GM12873 (cell line): Measurements from ENCODE around the gene PLPPR4.

ENCODE experiments used
- TF ChIP-seq, protein P1 (sequence below): IDR thresholded peaks from 2 replicates; pipeline ENCODE4 v1.5.1; 2012; ENCODE audit warnings: low read depth, mild to moderate bottlenecking, moderate library complexity, low read length, control low read depth; ENCODE audit not compliant: insufficient read depth; ENCODE audit errors: missing control alignments

Gene PLPPR4

GRCh38 chr1:99246152-99246551 is 18.1 kb upstream of the PLPPR4 start:
- TF ChIP-seq, protein P1, sequence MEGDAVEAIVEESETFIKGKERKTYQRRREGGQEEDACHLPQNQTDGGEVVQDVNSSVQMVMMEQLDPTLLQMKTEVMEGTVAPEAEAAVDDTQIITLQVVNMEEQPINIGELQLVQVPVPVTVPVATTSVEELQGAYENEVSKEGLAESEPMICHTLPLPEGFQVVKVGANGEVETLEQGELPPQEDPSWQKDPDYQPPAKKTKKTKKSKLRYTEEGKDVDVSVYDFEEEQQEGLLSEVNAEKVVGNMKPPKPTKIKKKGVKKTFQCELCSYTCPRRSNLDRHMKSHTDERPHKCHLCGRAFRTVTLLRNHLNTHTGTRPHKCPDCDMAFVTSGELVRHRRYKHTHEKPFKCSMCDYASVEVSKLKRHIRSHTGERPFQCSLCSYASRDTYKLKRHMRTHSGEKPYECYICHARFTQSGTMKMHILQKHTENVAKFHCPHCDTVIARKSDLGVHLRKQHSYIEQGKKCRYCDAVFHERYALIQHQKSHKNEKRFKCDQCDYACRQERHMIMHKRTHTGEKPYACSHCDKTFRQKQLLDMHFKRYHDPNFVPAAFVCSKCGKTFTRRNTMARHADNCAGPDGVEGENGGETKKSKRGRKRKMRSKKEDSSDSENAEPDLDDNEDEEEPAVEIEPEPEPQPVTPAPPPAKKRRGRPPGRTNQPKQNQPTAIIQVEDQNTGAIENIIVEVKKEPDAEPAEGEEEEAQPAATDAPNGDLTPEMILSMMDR = no peak

DNA sequence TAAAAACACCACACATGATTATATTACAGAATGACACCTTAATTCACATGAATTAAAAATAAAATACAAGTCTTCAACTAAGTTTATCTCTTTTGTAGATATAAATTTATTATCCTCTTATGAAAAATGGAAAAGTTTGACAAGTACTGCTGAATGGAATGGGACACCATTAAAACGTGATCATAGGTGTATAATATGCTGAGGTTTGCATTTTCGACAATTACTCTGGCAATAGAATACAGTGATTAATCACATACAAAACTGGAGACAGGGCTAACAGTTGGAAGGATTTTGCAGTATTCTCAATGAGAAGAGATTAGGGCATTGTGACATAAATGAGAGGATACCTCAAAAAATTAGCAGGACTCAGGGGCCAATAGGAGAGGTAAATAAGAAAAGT is 17.1 kb upstream of the PLPPR4 start:
- TF ChIP-seq, protein P1 = no peak

- TF ChIP-seq, protein P1 = no peak
Observed at GRCh38 chr1:99250728-99251127, 13.6 kb upstream of the PLPPR4 start.

GRCh38 chr1:99251308-99251707 is 13.0 kb upstream of the PLPPR4 start:
- TF ChIP-seq, protein P1 = no peak

DNA sequence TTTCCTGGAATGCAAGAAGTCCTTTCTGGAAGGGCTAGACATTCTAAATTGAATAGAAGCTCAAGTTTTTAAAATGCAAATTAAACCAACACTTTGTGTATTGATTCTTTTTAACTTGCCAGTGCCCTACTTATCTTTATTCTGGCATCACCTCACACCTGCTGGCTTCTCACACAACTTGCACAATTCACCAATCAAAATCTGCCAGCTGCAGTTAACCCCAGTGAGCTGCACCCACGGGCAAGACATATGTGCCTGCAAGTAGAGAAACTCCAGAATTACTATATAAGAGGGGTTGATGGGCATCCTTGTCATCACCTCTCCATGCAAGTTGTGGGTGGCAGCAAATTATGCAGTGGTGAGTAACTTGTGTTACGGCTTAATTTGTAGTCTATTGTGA is 11.7 kb upstream of the PLPPR4 start:
- TF ChIP-seq, protein P1 = no peak

- TF ChIP-seq, protein P1 = no peak
Observed at GRCh38 chr1:99265124-99265523, 832 bp downstream of the PLPPR4 start.

DNA sequence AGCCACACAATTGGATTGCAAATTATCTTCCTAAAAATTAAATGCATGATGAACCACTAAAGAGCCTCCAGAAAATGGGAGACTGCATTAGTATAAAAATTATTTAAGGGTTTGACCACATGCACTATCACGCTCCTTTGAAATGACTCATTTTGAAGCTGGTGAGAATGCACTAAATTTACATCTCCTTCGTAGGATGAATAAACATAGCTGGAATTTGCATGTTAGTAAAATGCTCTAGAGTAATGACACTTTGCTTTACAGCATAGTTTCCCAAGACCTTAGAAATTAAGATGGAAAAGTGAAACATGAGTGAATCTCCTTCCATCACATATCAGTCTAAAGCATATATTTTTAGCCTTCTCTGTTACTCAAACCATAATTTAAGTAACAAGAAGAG is 2.4 kb downstream of the PLPPR4 start:
- TF ChIP-seq, protein P1 = no peak
